GM12872 (cell line): ENCODE data around the gene GNG7.

Experiments used
- TF ChIP-seq, protein P1 (sequence below): IDR thresholded peaks from 3 replicates; pipeline ENCODE4 v1.5.1; 2011; ENCODE audit warnings: low read depth, mild to moderate bottlenecking, low read length, moderate library complexity; ENCODE audit not compliant: insufficient read depth

Gene GNG7

DNA sequence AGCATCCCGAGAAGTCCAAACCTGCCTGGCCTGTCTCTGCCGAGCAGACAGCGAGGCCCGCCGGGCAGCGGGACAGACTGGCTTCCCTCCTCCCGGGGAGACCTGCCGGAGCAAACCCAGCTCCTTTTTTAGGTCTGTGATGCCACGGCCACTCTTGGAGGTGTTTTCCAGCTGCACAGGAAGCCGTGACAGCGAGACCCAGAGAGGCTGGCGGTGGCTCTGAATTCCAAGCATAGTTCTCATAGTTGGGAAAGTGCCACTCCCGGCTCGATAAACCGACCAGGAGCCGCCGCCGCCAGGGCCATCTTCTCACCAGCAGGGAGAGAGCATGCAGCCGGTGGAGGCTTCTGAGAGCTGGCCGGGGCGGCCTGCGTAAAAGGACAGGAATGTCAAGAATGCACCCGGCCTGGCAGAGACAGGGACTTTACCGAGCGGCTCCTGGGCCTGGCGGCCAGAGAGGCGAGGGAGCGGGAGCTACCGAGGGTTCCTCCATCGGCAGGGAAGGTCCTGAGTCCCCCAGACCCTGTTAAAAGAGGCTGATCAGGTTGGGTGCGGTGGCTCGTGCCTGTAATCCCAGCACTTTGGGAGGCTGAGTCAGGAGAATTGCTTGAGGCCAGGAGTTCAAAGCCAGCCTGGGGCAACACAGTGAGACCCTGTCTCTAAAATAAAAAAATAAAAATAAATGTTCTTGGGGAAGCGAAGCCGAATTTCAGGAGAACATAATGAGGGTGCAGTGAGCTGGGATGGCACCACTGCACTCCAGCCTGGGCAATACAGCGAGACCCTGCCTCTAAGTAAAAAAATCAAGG, 161.6 kb downstream of the GNG7 start:
- TF ChIP-seq, protein P1, sequence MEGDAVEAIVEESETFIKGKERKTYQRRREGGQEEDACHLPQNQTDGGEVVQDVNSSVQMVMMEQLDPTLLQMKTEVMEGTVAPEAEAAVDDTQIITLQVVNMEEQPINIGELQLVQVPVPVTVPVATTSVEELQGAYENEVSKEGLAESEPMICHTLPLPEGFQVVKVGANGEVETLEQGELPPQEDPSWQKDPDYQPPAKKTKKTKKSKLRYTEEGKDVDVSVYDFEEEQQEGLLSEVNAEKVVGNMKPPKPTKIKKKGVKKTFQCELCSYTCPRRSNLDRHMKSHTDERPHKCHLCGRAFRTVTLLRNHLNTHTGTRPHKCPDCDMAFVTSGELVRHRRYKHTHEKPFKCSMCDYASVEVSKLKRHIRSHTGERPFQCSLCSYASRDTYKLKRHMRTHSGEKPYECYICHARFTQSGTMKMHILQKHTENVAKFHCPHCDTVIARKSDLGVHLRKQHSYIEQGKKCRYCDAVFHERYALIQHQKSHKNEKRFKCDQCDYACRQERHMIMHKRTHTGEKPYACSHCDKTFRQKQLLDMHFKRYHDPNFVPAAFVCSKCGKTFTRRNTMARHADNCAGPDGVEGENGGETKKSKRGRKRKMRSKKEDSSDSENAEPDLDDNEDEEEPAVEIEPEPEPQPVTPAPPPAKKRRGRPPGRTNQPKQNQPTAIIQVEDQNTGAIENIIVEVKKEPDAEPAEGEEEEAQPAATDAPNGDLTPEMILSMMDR: no peak

DNA sequence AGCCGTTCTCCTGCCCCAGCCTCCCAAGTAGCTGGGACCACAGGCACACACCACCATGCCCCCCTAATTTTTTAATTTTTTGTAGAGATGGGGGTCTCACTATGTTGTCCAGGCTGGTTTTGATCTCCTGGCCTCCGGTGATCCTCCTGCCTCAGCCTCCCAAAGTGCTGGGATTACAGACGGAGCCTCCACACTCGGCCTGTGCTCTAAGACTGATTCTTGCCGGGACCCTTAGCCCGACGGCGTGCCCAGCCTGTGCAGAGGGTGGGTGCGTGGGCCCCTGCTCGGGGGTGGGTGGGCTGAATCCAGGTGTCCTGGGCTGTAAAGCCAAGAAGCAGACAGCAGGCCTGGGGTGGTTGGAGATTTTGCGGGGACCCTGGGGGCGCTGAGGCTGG, 162.2 kb downstream of the GNG7 start:
- TF ChIP-seq, protein P1: no peak

- TF ChIP-seq, protein P1: no peak
These were observed 164.3 kb downstream of the GNG7 start for GRCh38 chr19:2538096-2538757.

- TF ChIP-seq, protein P1: no peak
These were observed 166.0 kb downstream of the GNG7 start for GRCh38 chr19:2536461-2536860.

DNA sequence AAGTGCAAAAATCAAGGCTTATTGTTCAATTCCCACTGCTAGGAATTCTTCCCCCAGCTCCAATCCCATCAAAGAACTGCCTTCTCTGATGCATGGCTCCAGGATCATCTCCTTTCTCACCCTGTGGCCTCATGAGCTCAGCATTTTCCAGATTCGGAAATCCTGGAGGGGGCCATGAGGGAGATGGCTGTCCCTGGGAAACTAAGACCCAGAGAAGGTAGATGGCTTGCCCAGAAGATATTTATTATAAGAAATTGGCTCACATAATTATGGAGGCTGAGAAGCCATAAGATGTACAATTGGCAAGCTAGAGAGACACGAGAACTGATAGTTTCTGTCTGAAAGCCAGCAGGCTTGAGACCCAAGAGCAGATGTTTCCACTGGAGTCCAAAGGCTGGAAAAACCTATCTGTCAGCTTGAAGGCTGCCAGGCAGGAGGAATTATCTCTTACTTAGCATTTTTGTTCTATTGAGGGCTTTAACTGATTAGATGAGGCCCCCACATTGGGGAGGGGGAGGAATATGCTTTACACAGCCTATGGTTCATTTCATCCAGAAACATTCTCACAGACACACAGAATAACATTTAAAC, 168.0 kb downstream of the GNG7 start:
- TF ChIP-seq, protein P1: no peak

DNA sequence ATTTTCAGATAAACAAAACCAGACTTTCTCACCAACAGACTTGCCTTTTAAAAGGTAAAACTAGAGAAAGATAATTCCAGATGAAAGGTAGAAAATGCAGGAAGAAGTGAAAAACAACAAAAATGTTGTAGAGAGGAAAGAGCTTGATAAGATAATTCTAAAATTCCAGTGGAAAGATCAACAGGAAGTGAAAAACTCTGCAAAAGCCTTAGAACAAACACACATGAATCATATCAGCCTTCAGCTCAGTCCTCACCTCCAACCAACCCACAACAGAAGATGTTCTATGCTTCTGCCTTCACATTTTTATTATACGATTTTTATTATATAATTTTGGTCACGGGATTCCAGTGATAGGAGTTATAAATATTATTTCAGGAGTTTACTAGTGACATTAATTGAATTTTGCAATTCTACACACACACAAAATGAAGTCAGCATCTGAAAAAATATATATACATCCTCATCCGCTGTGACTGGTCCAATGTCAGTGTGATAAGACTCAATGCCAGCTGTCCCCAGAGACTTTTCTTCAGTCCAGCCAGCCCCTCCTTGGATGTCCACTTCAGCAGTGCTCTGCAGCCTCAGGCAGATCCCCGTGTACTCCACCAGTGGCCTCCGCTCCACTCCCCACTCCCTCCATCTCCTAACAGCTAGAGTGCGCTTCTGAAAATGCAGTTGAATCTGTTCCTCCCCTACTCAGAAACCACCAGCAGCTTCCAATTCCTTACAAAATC, 168.6 kb downstream of the GNG7 start:
- TF ChIP-seq, protein P1: no peak

DNA sequence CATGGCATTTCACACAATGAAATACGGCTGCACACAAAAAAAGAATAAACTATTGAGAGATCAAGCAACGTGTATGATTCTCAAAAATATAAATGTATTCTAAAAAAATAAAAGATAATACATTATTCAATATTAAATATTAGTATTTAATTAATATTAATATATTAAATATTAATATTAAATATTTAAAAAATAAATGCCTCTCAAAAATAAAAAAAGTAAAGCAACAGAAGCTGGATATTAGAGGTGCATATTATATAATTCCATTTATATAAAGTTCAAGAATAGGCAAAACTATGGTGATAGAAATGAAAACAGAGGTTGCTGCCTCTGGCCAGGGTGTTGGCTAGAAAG, 169.4 kb downstream of the GNG7 start:
- TF ChIP-seq, protein P1: no peak
